HUES64 (cell line): ENCODE measurements around the gene ZMYM2.

Experiments
- H3K27ac ChIP-seq: 2 replicates; pipeline ENCODE4 v1.7.0; 2013; ENCODE audit warnings: low read depth, low read length, inconsistent platforms
- H3K27me3 ChIP-seq: 2 replicates; pipeline ENCODE4 v1.6.1; 2013; ENCODE audit warnings: mild to moderate bottlenecking, low read length; ENCODE audit not compliant: insufficient read depth
- H3K36me3 ChIP-seq: 2 replicates; pipeline ENCODE4 v1.6.1; 2013; ENCODE audit warnings: mild to moderate bottlenecking, low read length; ENCODE audit not compliant: insufficient read depth
- H3K4me1 ChIP-seq: 2 replicates; pipeline ENCODE4 v1.6.1; 2013; ENCODE audit warnings: mild to moderate bottlenecking, low read length, moderate library complexity; ENCODE audit not compliant: insufficient read depth
- H3K4me3 ChIP-seq: 2 replicates; pipeline ENCODE4 v1.5.1; 2013; ENCODE audit warnings: mild to moderate bottlenecking, low read length, moderate library complexity
- H3K9ac ChIP-seq: 2 replicates; pipeline ENCODE4 v1.6.1; 2013; ENCODE audit warnings: mild to moderate bottlenecking, low read depth, low read length
- H3K9me3 ChIP-seq: 2 replicates; pipeline ENCODE4 v1.6.1; 2013; ENCODE audit warnings: low read depth, low read length; ENCODE audit not compliant: insufficient read depth
- WGBS: fragments of 150-250, 120-280 bp; methylation state at CpG from one replicate; pipeline ENCODE4 v1.1.7; 2013; ENCODE audit warnings: missing lambda C conversion rate; 5-methylcytosine and 5-hydroxymethylcytosine counted together

Gene ZMYM2

DNA sequence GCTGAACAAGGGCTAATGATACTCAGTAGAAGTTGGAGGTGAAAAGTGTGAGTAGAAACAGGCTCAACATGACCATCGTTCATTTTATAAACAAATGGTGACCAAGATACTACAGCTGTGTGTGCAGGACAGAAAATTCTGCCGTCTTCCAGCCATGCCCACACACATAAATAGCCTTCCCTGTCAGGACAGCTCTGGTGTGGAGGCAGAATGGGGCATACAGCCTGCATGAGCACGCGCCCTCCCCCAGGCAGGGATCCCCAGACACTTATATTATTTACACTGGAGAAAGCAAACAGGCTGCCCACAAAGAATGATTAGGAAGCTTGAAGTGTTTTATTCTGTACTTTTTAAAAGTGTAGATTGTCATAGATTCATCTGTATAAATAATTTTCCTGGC, 182.0 kb downstream of the ZMYM2 start:
- H3K27me3 ChIP-seq, result peaks cover 23% of the 10 kb centered on the region
- 75% methylated on average over 4 of the region's 4 CpGs for WGBS
- H3K27ac ChIP-seq, result no peak overlapping the region
- no peak overlapping the region for H3K4me3 ChIP-seq
- no peak overlapping the region for H3K9ac ChIP-seq
- H3K4me1 ChIP-seq, result no peaks in the 10 kb centered on the region
- no peaks in the 10 kb centered on the region for H3K36me3 ChIP-seq
- H3K9me3 ChIP-seq, result no peaks in the 10 kb centered on the region
